Gastrocnemius medialis (tissue), 4 donors: ENCODE data around the gene FAM171A1.

ENCODE experiments used
- POLR2A ChIP-seq, 2 donors: fragments of 450-650 bp; IDR thresholded peaks; one replicate each; pipeline ENCODE4 v1.6.1; 2017; ENCODE audit warnings: antibody characterized with exemption in 2 of 2, mild to moderate bottlenecking in 2 of 2, moderate library complexity in 2 of 2
- TF ChIP-seq, protein P1 (sequence below), 5 experiments: fragments of 450-650 bp in 3 of 5; fragments of 200-600 bp in 2 of 5; sonication (generic) in 2 of 5; IDR thresholded peaks in 4 of 5; conservative IDR thresholded peaks in 1 of 5; 1 replicate in 4 of 5; 2 replicates in 1 of 5; pipeline ENCODE4 v1.5.1; 2016 to 2019; ENCODE audit warnings: antibody characterized with exemption in 5 of 5, mild to moderate bottlenecking in 3 of 5, moderate library complexity in 3 of 5

DNA sequence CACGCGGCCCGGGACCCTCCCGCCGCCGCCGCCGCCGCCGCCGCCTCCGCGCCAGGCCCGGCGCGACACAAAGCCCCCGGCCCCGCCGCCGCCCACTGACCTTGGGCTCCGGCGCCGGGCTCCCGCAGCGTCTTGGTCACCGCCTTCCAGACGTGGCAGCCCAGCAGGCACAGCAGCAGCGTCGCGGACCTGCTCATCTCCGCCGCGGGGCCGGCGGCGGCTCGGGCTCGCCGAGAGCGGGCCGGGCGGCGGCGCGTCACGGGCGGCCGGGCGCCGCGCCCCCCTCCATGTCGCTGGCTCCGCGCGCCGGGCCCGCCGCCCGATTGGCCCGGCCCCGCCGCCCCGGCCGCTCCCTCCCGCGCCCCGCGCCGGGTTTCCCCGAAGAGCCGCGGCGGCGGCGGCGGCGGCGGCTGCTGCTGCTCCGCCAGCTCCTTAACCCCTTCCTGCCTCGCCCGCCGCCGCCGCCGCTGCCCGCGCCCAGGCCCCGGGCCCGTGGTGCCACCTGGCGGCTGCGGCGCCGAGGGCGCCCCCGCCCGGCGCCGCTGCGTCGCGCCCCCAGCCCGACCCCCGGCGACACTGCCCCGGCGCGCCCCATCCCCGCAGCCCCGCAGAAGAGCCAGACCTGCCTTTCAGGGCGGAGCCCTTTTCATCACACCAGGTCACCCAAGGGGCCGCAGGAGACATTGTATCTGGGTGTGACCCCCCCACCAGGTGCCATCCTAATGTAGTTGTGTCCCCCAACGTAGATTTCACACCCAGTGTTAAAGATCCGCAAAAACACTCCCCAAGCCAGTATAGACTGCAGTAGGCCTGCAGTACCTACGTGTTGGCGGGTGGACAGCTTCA is at the start of gene FAM171A1:
- TF ChIP-seq, protein P1, sequence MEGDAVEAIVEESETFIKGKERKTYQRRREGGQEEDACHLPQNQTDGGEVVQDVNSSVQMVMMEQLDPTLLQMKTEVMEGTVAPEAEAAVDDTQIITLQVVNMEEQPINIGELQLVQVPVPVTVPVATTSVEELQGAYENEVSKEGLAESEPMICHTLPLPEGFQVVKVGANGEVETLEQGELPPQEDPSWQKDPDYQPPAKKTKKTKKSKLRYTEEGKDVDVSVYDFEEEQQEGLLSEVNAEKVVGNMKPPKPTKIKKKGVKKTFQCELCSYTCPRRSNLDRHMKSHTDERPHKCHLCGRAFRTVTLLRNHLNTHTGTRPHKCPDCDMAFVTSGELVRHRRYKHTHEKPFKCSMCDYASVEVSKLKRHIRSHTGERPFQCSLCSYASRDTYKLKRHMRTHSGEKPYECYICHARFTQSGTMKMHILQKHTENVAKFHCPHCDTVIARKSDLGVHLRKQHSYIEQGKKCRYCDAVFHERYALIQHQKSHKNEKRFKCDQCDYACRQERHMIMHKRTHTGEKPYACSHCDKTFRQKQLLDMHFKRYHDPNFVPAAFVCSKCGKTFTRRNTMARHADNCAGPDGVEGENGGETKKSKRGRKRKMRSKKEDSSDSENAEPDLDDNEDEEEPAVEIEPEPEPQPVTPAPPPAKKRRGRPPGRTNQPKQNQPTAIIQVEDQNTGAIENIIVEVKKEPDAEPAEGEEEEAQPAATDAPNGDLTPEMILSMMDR (IDR thresholded peaks at IDR 0.05 in 4 of 5, conservative IDR thresholded peaks at IDR 0.05 in 1 of 5), result peak in 2 of 5 experiments; percentile 14 to 41
- TF ChIP-seq POLR2A (IDR thresholded peaks at IDR 0.05), result no peak
